Stimulated activated CD4-positive, alpha-beta T cell treated with anti-CD3 and anti-CD28 coated beads, TNF-alpha, amount 100 ng/mL, for 48 hours (primary cell): ENCODE results near the gene CTNNA3.
"Not testable (repeated sequence)": the region's sequence is repeated elsewhere in the genome, so short reads cannot be mapped to it uniquely, and the experiment has no call there.

Experiments used
- DNase-seq, 3 donors: peaks; one replicate each; pipeline ENCODE4 v3.0.0-alpha.2; 2020; ENCODE audit warnings: low read depth in 3 of 3

Gene CTNNA3

GRCh38 chr10:67246066-67246555 lies 449.9 kb downstream of the CTNNA3 start:
- no peak for DNase-seq

GRCh38 chr10:67242528-67242927 lies 453.5 kb downstream of the CTNNA3 start:
- DNase-seq = no peak

- DNase-seq = no peak
Observed at GRCh38 chr10:67241451-67241850, 454.5 kb downstream of the CTNNA3 start.

GRCh38 chr10:67239864-67240497 lies 456.0 kb downstream of the CTNNA3 start:
- no peak for DNase-seq

GRCh38 chr10:67230680-67231500 lies 465.1 kb downstream of the CTNNA3 start:
- DNase-seq = not testable (repeated sequence)

GRCh38 chr10:67225226-67225625 lies 470.8 kb downstream of the CTNNA3 start:
- no peak for DNase-seq

GRCh38 chr10:67224553-67224952 lies 471.4 kb downstream of the CTNNA3 start:
- no peak for DNase-seq

- DNase-seq = no peak
Observed at GRCh38 chr10:67222934-67223333, 473.1 kb downstream of the CTNNA3 start.

- no peak for DNase-seq
Observed at GRCh38 chr10:67221939-67222494, 474.0 kb downstream of the CTNNA3 start.

- no peak for DNase-seq
Observed at GRCh38 chr10:67211680-67212079, 484.3 kb downstream of the CTNNA3 start.

GRCh38 chr10:67207923-67208322 lies 488.1 kb downstream of the CTNNA3 start:
- DNase-seq = not testable (repeated sequence)

GRCh38 chr10:67200913-67201564 lies 495.0 kb downstream of the CTNNA3 start:
- DNase-seq = no peak

- no peak for DNase-seq
Observed at GRCh38 chr10:67175354-67175753, 520.6 kb downstream of the CTNNA3 start.

- DNase-seq = no peak
Observed at GRCh38 chr10:67173787-67174186, 522.2 kb downstream of the CTNNA3 start.

- DNase-seq = no peak
Observed at GRCh38 chr10:67171970-67172369, 524.0 kb downstream of the CTNNA3 start.

GRCh38 chr10:67156239-67156638 lies 539.8 kb downstream of the CTNNA3 start:
- no peak for DNase-seq

GRCh38 chr10:67151471-67151870 lies 544.5 kb downstream of the CTNNA3 start:
- no peak for DNase-seq

GRCh38 chr10:67144530-67144929 lies 551.5 kb downstream of the CTNNA3 start:
- DNase-seq = no peak

GRCh38 chr10:67141300-67141699 lies 554.7 kb downstream of the CTNNA3 start:
- no peak for DNase-seq

- DNase-seq = no peak
Observed at GRCh38 chr10:67140641-67141040, 555.4 kb downstream of the CTNNA3 start.

- DNase-seq = no peak
Observed at GRCh38 chr10:67127441-67127840, 568.6 kb downstream of the CTNNA3 start.

GRCh38 chr10:67119651-67120050 lies 576.3 kb downstream of the CTNNA3 start:
- DNase-seq = no peak
